ENCODE measurements around the gene EXOC6.
"Not testable (repeated sequence)": the region's sequence is repeated elsewhere in the genome, so short reads cannot be mapped to it uniquely, and the experiment has no call there.

Gene EXOC6

GRCh38 chr10:92890471-92890870 lies 42.2 kb downstream of the EXOC6 start:
- no peak for DNase-seq

GRCh38 chr10:92891885-92892690 lies 43.8 kb downstream of the EXOC6 start:
- DNase-seq, result no peak

GRCh38 chr10:92892691-92893054 lies 44.4 kb downstream of the EXOC6 start:
- no peak for DNase-seq

GRCh38 chr10:92894081-92894655 lies 45.8 kb downstream of the EXOC6 start:
- no peak for DNase-seq

- DNase-seq, result no peak
These were observed 49.6 kb downstream of the EXOC6 start for GRCh38 chr10:92897916-92898315.

- DNase-seq, result peak; percentile 80
These were observed 53.5 kb downstream of the EXOC6 start for GRCh38 chr10:92901819-92902251.

GRCh38 chr10:92903633-92904032 lies 55.3 kb downstream of the EXOC6 start:
- no peak for DNase-seq

GRCh38 chr10:92907280-92907679 lies 59.0 kb downstream of the EXOC6 start:
- no peak for DNase-seq

- DNase-seq, result not testable (repeated sequence)
These were observed 64.3 kb downstream of the EXOC6 start for GRCh38 chr10:92912631-92913030.

- no peak for DNase-seq
These were observed 65.7 kb downstream of the EXOC6 start for GRCh38 chr10:92913973-92914372.

- DNase-seq, result peak; percentile 57
These were observed 66.4 kb downstream of the EXOC6 start for GRCh38 chr10:92914478-92915325.

- no peak for DNase-seq
These were observed 67.6 kb downstream of the EXOC6 start for GRCh38 chr10:92915892-92916291.

- DNase-seq, result no peak
These were observed 68.1 kb downstream of the EXOC6 start for GRCh38 chr10:92916433-92916832.

GRCh38 chr10:92918603-92919002 lies 70.3 kb downstream of the EXOC6 start:
- no peak for DNase-seq

- no peak for DNase-seq
These were observed 72.5 kb downstream of the EXOC6 start for GRCh38 chr10:92920866-92921265.

- no peak for DNase-seq
These were observed 75.1 kb downstream of the EXOC6 start for GRCh38 chr10:92923416-92923815.

GRCh38 chr10:92929896-92930295 lies 81.6 kb downstream of the EXOC6 start:
- DNase-seq, result no peak

GRCh38 chr10:92931597-92931996 lies 83.3 kb downstream of the EXOC6 start:
- DNase-seq, result no peak

- DNase-seq, result no peak
These were observed 89.6 kb downstream of the EXOC6 start for GRCh38 chr10:92937876-92938275.

GRCh38 chr10:92938841-92939240 lies 90.5 kb downstream of the EXOC6 start:
- DNase-seq, result no peak

GRCh38 chr10:92942226-92942625 lies 93.9 kb downstream of the EXOC6 start:
- DNase-seq, result no peak

GRCh38 chr10:92946491-92946890 lies 98.2 kb downstream of the EXOC6 start:
- DNase-seq, result no peak

- DNase-seq, result not testable (repeated sequence)
These were observed 104.3 kb downstream of the EXOC6 start for GRCh38 chr10:92952573-92952972.

All from CD4-positive, alpha-beta T cell treated with Interleukin-10 for 1 hour (primary cell).